ENCODE data around the gene FOXA2. TPM values are rescaled to one million over a fixed set of nuclear protein-coding genes. Genes with fewer than 3 reads are reported as not detected.

Gene FOXA2
- total and polyA plus RNA-seq, 2 donors (not counting 3 experiments of a cell fraction or from before 2014, with no cell fraction given) = not detected

DNA sequence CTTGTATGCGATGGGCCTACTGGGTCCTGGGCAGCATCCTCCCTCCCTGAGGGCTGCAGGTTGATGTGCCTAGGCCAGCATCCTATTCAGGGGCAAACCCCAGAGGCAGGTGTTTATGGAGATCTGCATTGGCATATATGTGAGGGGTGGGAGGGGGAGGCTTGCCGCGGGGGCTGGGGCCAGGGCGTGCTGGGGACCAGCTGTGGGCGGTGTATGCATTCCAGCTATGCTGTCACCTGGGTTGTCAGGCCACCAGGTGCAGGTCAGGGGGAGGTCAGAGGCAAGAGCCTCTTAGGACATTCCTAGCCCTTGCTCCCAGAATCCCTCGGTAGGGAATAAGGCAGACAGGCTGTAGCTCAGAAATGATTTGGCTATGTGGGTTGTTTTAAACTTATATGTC, 11.9 kb downstream of the FOXA2 start:
- no peak overlapping the region for H2AFZ ChIP-seq (ENCODE audit: low read depth, low read length)
- POLR2A ChIA-PET = no interaction called here
- dilution Hi-C loops (cut with MboI; ENCODE audit: extremely low pct_ligation_motif_present, low sequenced_read_pairs) = no loop called here
- TF ChIP-seq CTCF (IDR thresholded peaks at IDR 0.05; ENCODE audit: extremely low read depth in 1 of 2, insufficient read depth in 1 of 2, low read depth in 1 of 2, low read length in 2 of 2) (no peak), FOS (IDR thresholded peaks at IDR 0.05; ENCODE audit: borderline replicate concordance, insufficient read depth, low read length) (no peak), MYC (IDR thresholded peaks at IDR 0.05; ENCODE audit: low read depth, low read length) (no peak), JUN (IDR thresholded peaks at IDR 0.05; ENCODE audit: borderline replicate concordance, insufficient read depth, insufficient read length, low read depth) (no peak), MAX (IDR thresholded peaks at IDR 0.05; ENCODE audit: insufficient read depth, insufficient read length) (no peak), POLR2AphosphoS5 (IDR thresholded peaks at IDR 0.05; ENCODE audit: insufficient read depth, low read depth, low read length) (no peak), EZH2 (IDR thresholded peaks at IDR 0.05; ENCODE audit: borderline replicate concordance, low read depth, low read length, severe bottlenecking) (no peak), GATA2 (IDR thresholded peaks at IDR 0.05; ENCODE audit: insufficient read depth, insufficient read length, low read depth, low read length) (no peak), POLR2A (IDR thresholded peaks at IDR 0.05; ENCODE audit: low read depth, low read length) (no peak)
- peaks cover 85 to 98% of the 10 kb centered on the region in 2 experiments for H3K27me3 ChIP-seq (ENCODE audit: control insufficient read depth in 2 of 2, insufficient read depth in 2 of 2, low read length in 2 of 2)
- no peaks in the 10 kb centered on the region for H3K36me3 ChIP-seq (ENCODE audit: control insufficient read depth in 2 of 2, extremely low read depth in 1 of 2, insufficient read depth in 2 of 2, low read length in 2 of 2)
- no peaks in the 10 kb centered on the region for H3K4me1 ChIP-seq (ENCODE audit: control insufficient read depth, extremely low read depth, insufficient read depth, low read length)
- no peaks in the 10 kb centered on the region for H3K9me3 ChIP-seq (replicated peaks; ENCODE audit: control insufficient read depth, insufficient read depth, low read length)
- no peaks in the 10 kb centered on the region for H3K79me2 ChIP-seq (ENCODE audit: control insufficient read depth, insufficient read depth, low read length)
- intact Hi-C loops (cut with micrococcal nuclease) = loop anchor here (5.0 kb wide), 1 partner anchor 60 kb away; no protein-coding TSS in a partner anchor
- no peak overlapping the region for H3K27ac ChIP-seq (ENCODE audit: insufficient read depth, low read depth, low read length)
- BruUV-seq (replicated peaks) = no TSS peak
- FAIRE-seq (no peak), DNase-seq (ENCODE audit: low read depth, low spot score) (no peak)
- H3K4me2 ChIP-seq (ENCODE audit: insufficient read depth, low read length) = no peak overlapping the region
- H3K4me3 ChIP-seq (replicated peaks in 1 of 3; ENCODE audit: insufficient read depth in 1 of 3, low read depth in 1 of 3, low read length in 3 of 3) = no peak overlapping the region
- no peak overlapping the region for H3K9ac ChIP-seq (replicated peaks; ENCODE audit: extremely low read depth, insufficient read depth, low read length)
- H3K9me1 ChIP-seq (replicated peaks; ENCODE audit: control insufficient read depth, extremely low read depth, insufficient read depth, low read length) = no peaks in the 10 kb centered on the region
- CTCF ChIA-PET = interaction anchor here (1.6 to 3.0 kb wide), 2 partner anchors 14 to 233 kb away, joined by 4 to 20 read pairs; no protein-coding TSS in a partner anchor
- H4K20me1 ChIP-seq (replicated peaks; ENCODE audit: control insufficient read depth, extremely low read depth, insufficient read depth, low read length) = no peaks in the 10 kb centered on the region
